ENCODE measurements around the gene HINT3.
"Not testable (repeated sequence)": the region's sequence is repeated elsewhere in the genome, so short reads cannot be mapped to it uniquely, and the experiment has no call there.

The HINT3 gene

GRCh38 chr6:125956506-125957390 is at the start of gene HINT3:
Gene HINT3, plus strand, starts transcription at chr6:125956770. Its CDS starts 208 bp downstream, at chr6:125956978.
- peak; percentile 90 for DNase-seq (ENCODE audit: low read depth)

GRCh38 chr6:125910527-125910926 is 46.0 kb upstream of the HINT3 start:
- DNase-seq (ENCODE audit: low read depth): no peak

GRCh38 chr6:125911051-125911451 is 45.5 kb upstream of the HINT3 start:
- DNase-seq (ENCODE audit: low read depth): not testable (repeated sequence)

GRCh38 chr6:125912430-125912829 is 44.1 kb upstream of the HINT3 start:
- not testable (repeated sequence) for DNase-seq (ENCODE audit: low read depth)

- no peak for DNase-seq (ENCODE audit: low read depth)
These were observed 43.4 kb upstream of the HINT3 start for GRCh38 chr6:125913145-125913544.

- DNase-seq (ENCODE audit: low read depth): peak; percentile 68
These were observed 42.7 kb upstream of the HINT3 start for GRCh38 chr6:125913864-125914351.

- DNase-seq (ENCODE audit: low read depth): no peak
These were observed 38.3 kb upstream of the HINT3 start for GRCh38 chr6:125918230-125918629.

GRCh38 chr6:125918681-125919566 is 37.6 kb upstream of the HINT3 start:
- no peak for DNase-seq (ENCODE audit: low read depth)

- DNase-seq (ENCODE audit: low read depth): no peak
These were observed 37.0 kb upstream of the HINT3 start for GRCh38 chr6:125919618-125920017.

- DNase-seq (ENCODE audit: low read depth): no peak
These were observed 34.2 kb upstream of the HINT3 start for GRCh38 chr6:125922322-125922860.

- no peak for DNase-seq (ENCODE audit: low read depth)
These were observed 33.1 kb upstream of the HINT3 start for GRCh38 chr6:125923366-125923877.

GRCh38 chr6:125924169-125924568 is 32.4 kb upstream of the HINT3 start:
- DNase-seq (ENCODE audit: low read depth): no peak

- DNase-seq (ENCODE audit: low read depth): no peak
These were observed 31.7 kb upstream of the HINT3 start for GRCh38 chr6:125924697-125925358.

- DNase-seq (ENCODE audit: low read depth): no peak
These were observed 29.9 kb upstream of the HINT3 start for GRCh38 chr6:125926711-125927110.

- DNase-seq (ENCODE audit: low read depth): no peak
These were observed 28.8 kb upstream of the HINT3 start for GRCh38 chr6:125927761-125928160.

- DNase-seq (ENCODE audit: low read depth): no peak
These were observed 25.7 kb upstream of the HINT3 start for GRCh38 chr6:125930765-125931418.

GRCh38 chr6:125931733-125932450 is 24.7 kb upstream of the HINT3 start:
- no peak for DNase-seq (ENCODE audit: low read depth)

- DNase-seq (ENCODE audit: low read depth): no peak
These were observed 24.1 kb upstream of the HINT3 start for GRCh38 chr6:125932451-125932795.

GRCh38 chr6:125935520-125935919 is 21.1 kb upstream of the HINT3 start:
- not testable (repeated sequence) for DNase-seq (ENCODE audit: low read depth)

- DNase-seq (ENCODE audit: low read depth): no peak
These were observed 17.5 kb upstream of the HINT3 start for GRCh38 chr6:125939026-125939425.

All from HS-5 (cell line).